Measurements from ENCODE around the gene DNAI4. TPM values are rescaled to one million over a fixed set of nuclear protein-coding genes. Genes with fewer than 3 reads are reported as not detected.

Gene DNAI4
- total and polyA plus RNA-seq, 2 of the 4 experiments (the other 2 are of a cell fraction) = 0.63 to 1.6 TPM

- ChIA-PET CTCF (interaction anchor here (0.8 kb wide), 1 partner anchor 612 kb away, joined by 6 read pairs; no protein-coding TSS in a partner anchor), POLR2A (ENCODE audit: unreplicated experiment) (no interaction called here)
- H3K14ac ChIP-seq (replicated peaks; ENCODE audit: low read depth, low read length) = no peak overlapping the region
- no peak overlapping the region for H2BK15ac ChIP-seq (ENCODE audit: low read depth, low read length)
- no peaks in the 10 kb centered on the region for H3K9me3 ChIP-seq (ENCODE audit: control insufficient read depth, insufficient read depth, low read length)
- TF ChIP-seq SMC3 (IDR thresholded peaks at IDR 0.05; ENCODE audit: low read depth, low read length) (no peak), CHD1 (IDR thresholded peaks at IDR 0.05; ENCODE audit: low read depth, low read length) (no peak), RCOR1 (IDR thresholded peaks at IDR 0.05; ENCODE audit: insufficient replicate concordance, low read length) (no peak), FOS (IDR thresholded peaks at IDR 0.05; ENCODE audit: low read depth, low read length) (no peak), CTCF (conservative IDR thresholded peaks at IDR 0.05; ENCODE audit: low read depth, low read length) (no peak), POLR2A (IDR thresholded peaks at IDR 0.05; ENCODE audit: low read depth, low read length) (no peak), CEBPB (IDR thresholded peaks at IDR 0.05; ENCODE audit: low read depth, low read length) (no peak), ELK1 (IDR thresholded peaks at IDR 0.05; ENCODE audit: borderline replicate concordance, low read depth, low read length) (no peak), RAD21 (IDR thresholded peaks at IDR 0.05; ENCODE audit: low read length) (no peak), MXI1 (IDR thresholded peaks at IDR 0.05; ENCODE audit: borderline replicate concordance, low read depth, low read length) (no peak), NFE2L2 (IDR thresholded peaks at IDR 0.05; ENCODE audit: low read depth, low read length) (no peak), BHLHE40 (IDR thresholded peaks at IDR 0.05; ENCODE audit: low read depth, low read length) (no peak), MAFK (IDR thresholded peaks at IDR 0.05; ENCODE audit: low read depth, low read length) (no peak), MAZ (IDR thresholded peaks at IDR 0.05; ENCODE audit: borderline replicate concordance, low read depth, low read length) (no peak), RFX5 (IDR thresholded peaks at IDR 0.05; ENCODE audit: low read depth, low read length) (no peak)
- TF ChIP-seq, protein P1, sequence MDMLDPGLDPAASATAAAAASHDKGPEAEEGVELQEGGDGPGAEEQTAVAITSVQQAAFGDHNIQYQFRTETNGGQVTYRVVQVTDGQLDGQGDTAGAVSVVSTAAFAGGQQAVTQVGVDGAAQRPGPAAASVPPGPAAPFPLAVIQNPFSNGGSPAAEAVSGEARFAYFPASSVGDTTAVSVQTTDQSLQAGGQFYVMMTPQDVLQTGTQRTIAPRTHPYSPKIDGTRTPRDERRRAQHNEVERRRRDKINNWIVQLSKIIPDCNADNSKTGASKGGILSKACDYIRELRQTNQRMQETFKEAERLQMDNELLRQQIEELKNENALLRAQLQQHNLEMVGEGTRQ (IDR thresholded peaks at IDR 0.05; ENCODE audit: low read depth, low read length) = no peak
- no peaks in the 10 kb centered on the region for H3K9me1 ChIP-seq (ENCODE audit: insufficient read depth, low read length)
- no peak overlapping the region for H2BK5ac ChIP-seq (ENCODE audit: low read depth, low read length, poor library complexity, severe bottlenecking)
- BruUV-seq (replicated peaks) = no TSS peak
- no peaks in the 10 kb centered on the region for H3K4me1 ChIP-seq (ENCODE audit: control insufficient read depth, insufficient read depth, low read length)
- no peak for DNase-seq
- H3K27me3 ChIP-seq (ENCODE audit: control insufficient read depth, insufficient read depth, low read length) = peaks cover 7% of the 10 kb centered on the region; the same call in 1 of the 2 replicates
- H3K9ac ChIP-seq (ENCODE audit: low read depth, low read length) = no peak overlapping the region
- no peak overlapping the region for H3K18ac ChIP-seq (ENCODE audit: low read depth, low read length)
- no peak overlapping the region for H3K23ac ChIP-seq (ENCODE audit: low read depth, low read length)
- no peak overlapping the region for H3K4me3 ChIP-seq (ENCODE audit: insufficient read depth, low read depth, low read length)
- dilution Hi-C loops (cut with HindIII; ENCODE audit: low sequenced_read_pairs, unreplicated experiment) = no loop called here
- no peaks in the 10 kb centered on the region for H4K20me1 ChIP-seq (ENCODE audit: insufficient read depth, low read length)
- H4K91ac ChIP-seq (ENCODE audit: insufficient read depth, low read depth, low read length) = no peak overlapping the region
- no peak overlapping the region for H2BK20ac ChIP-seq (ENCODE audit: low read depth, low read length)
- no peak overlapping the region for H3K27ac ChIP-seq (ENCODE audit: insufficient read depth, low read length)
- H3K4me2 ChIP-seq (ENCODE audit: low read depth, low read length) = no peak overlapping the region
- H4K5ac ChIP-seq (ENCODE audit: low read depth, low read length) = no peak overlapping the region
- no peak overlapping the region for H2AFZ ChIP-seq (replicated peaks; ENCODE audit: low read length, poor library complexity)
- H4K8ac ChIP-seq (ENCODE audit: low read depth in 2 of 2, low read length in 2 of 2) = no peak overlapping the region
- no peak overlapping the region for H2AK9ac ChIP-seq (replicated peaks; ENCODE audit: low read depth, low read length, poor library complexity)
- H3K56ac ChIP-seq (ENCODE audit: extremely low read depth, insufficient read depth, low read length) = no peak overlapping the region
- no peak for ATAC-seq (ENCODE audit: low read depth)
- H2BK120ac ChIP-seq (ENCODE audit: low read depth, low read length) = no peak overlapping the region
- H3K79me1 ChIP-seq (ENCODE audit: low read depth in 1 of 2, low read length in 2 of 2) = no peaks in the 10 kb centered on the region
- H2AK5ac ChIP-seq (ENCODE audit: low read depth, low read length) = no peak overlapping the region
- in situ Hi-C loops (cut with MboI; ENCODE audit: low sequenced_read_pairs) = no loop called here
- no peaks in the 10 kb centered on the region for H3K36me3 ChIP-seq (ENCODE audit: control insufficient read depth, insufficient read depth, low read length)
- WGBS, 2 experiments (ENCODE audit: extremely low coverage in 2 of 2, insufficient read length in 1 of 2) = 81% methylated on average over 2 of the region's 3 CpGs; no CpG with 5 or more reads in 1 of the 2 experiments
- no peak overlapping the region for H3K4ac ChIP-seq (ENCODE audit: low read depth, low read length)
- intact Hi-C loops (cut with micrococcal nuclease) = no loop called here
Observed at GRCh38 chr1:66777831-66778230, 146.8 kb downstream of the DNAI4 start.

All from IMR-90 (cell line).